ENCODE data around the gene ZBED6.

GRCh38 chr1:203756036-203756435 lies 39.4 kb upstream of the ZBED6 start:
- no peak for TF ChIP-seq CTCF (conservative IDR thresholded peaks at IDR 0.05; ENCODE audit: low read depth in 2 of 2)
- no peak for TF ChIP-seq POLR2AphosphoS5 (IDR thresholded peaks at IDR 0.05; ENCODE audit: low read depth)
- TF ChIP-seq EZH2 (IDR thresholded peaks at IDR 0.05; ENCODE audit: low read depth, unreplicated experiment), result no peak
- TF ChIP-seq REST (IDR thresholded peaks at IDR 0.05; ENCODE audit: unreplicated experiment), result no peak
- TF ChIP-seq EZH2phosphoT487 (IDR thresholded peaks at IDR 0.05; ENCODE audit: unreplicated experiment), result no peak
- TF ChIP-seq JUNB (IDR thresholded peaks at IDR 0.05; ENCODE audit: unreplicated experiment), result no peak
- TF ChIP-seq ZNF331 (CRISPR knock-in tag; IDR thresholded peaks at IDR 0.05; ENCODE audit: low read depth), result no peak
- no peak for TF ChIP-seq ZNF114 (CRISPR knock-in tag; IDR thresholded peaks at IDR 0.05)
- TF ChIP-seq ETS1 (IDR thresholded peaks at IDR 0.05), result no peak
